Thoracic aorta (tissue), 2 donors: Measurements from ENCODE around the gene SLC22A4. TPM values are rescaled to one million over a fixed set of nuclear protein-coding genes. Genes with fewer than 3 reads are reported as not detected.

Source experiments
- ATAC-seq: fragments of 150-250 bp; one replicate; pipeline ENCODE4 v1.8.0; 2017; ENCODE audit warnings: low read depth; ENCODE audit not compliant: insufficient number of reproducible peaks, low FRiP score
- DNase-seq: peaks from one replicate; pipeline ENCODE4 v3.0.0-alpha.2; 2020; ENCODE audit warnings: low spot score
- H3K27ac ChIP-seq, 2 donors: fragments of 200-600 bp; sonication (generic); 1 replicate in 1 of 2; 2 replicates in 1 of 2; pipeline ENCODE4 v1.5.1; 2016; ENCODE audit warnings: mild to moderate bottlenecking in 2 of 2, moderate library complexity in 2 of 2
- H3K27me3 ChIP-seq: fragments of 200-600 bp; sonication (generic); replicated peaks from 2 replicates; pipeline ENCODE4 v1.6.0; 2016; ENCODE audit warnings: mild to moderate bottlenecking; ENCODE audit not compliant: insufficient read depth
- H3K36me3 ChIP-seq: fragments of 200-600 bp; sonication (generic); one replicate; pipeline ENCODE4 v1.5.1; 2016
- H3K4me1 ChIP-seq, 2 donors: fragments of 200-600 bp; sonication (generic); 1 replicate in 1 of 2; 2 replicates in 1 of 2; pipeline versions ENCODE4 v1.5.1 to v1.6.0; 2016; ENCODE audit warnings: low read depth in 2 of 2, mild to moderate bottlenecking in 1 of 2; ENCODE audit not compliant: control insufficient read depth in 1 of 2
- H3K4me3 ChIP-seq: fragments of 200-600 bp; sonication (generic); 2 replicates; pipeline ENCODE4 v1.5.1; 2016; ENCODE audit warnings: mild to moderate bottlenecking
- H3K9me3 ChIP-seq: fragments of 200-600 bp; sonication (generic); 2 replicates; pipeline ENCODE4 v1.5.1; 2016
- CTCF ChIP-seq: fragments of 200-600 bp; sonication (generic); IDR thresholded peaks from one replicate; pipeline ENCODE4 v1.5.1; 2019; ENCODE audit warnings: antibody characterized with exemption
- total RNA-seq, 2 donors: library from RNA; depleted of rRNA; stranded (reverse); fragments of >200 nt; gene quantifications; one replicate each; pipeline versions ENCODE4 v1.1.0 to v1.2.3, GENCODE V29; 2016

The SLC22A4 gene
- total RNA-seq, 2 donors from 2014 or later: 0.14 to 2.1 TPM

GRCh38 chr5:132391247-132391646 is 97.1 kb downstream of the SLC22A4 start:
- Histone ChIP-seq H3K4me1 (peaks cover 22 to 42% of the 10 kb centered on the region in 2 donors), H3K36me3 (peaks cover 20% of the 10 kb centered on the region), H3K4me3 (no peak overlapping the region), H3K27ac (peak overlapping the region in 1 of 2 donors; percentile 29), H3K9me3 (no peaks in the 10 kb centered on the region), H3K27me3 (no peaks in the 10 kb centered on the region)
- no peak for TF ChIP-seq CTCF
- DNase-seq: no peak
- ATAC-seq: no peak

GRCh38 chr5:132391870-132392269 is 97.7 kb downstream of the SLC22A4 start:
- H3K27ac ChIP-seq: peak overlapping the region in 1 of 2 donors; percentile 23
- ATAC-seq: no peak

GRCh38 chr5:132392411-132392810 is 98.2 kb downstream of the SLC22A4 start:
- ATAC-seq (no peak), DNase-seq (no peak)
- Histone ChIP-seq H3K4me3 (no peak overlapping the region), H3K27ac (no peak overlapping the region), H3K9me3 (no peaks in the 10 kb centered on the region), H3K36me3 (peaks cover 20% of the 10 kb centered on the region), H3K27me3 (no peaks in the 10 kb centered on the region), H3K4me1 (peaks cover 12 to 30% of the 10 kb centered on the region in 2 donors)
- TF ChIP-seq CTCF: no peak

More at GRCh38 chr5:132391870-132392269, 97.7 kb downstream of the SLC22A4 start:
- DNase-seq: no peak
- Histone ChIP-seq H3K9me3 (no peaks in the 10 kb centered on the region), H3K36me3 (peaks cover 20% of the 10 kb centered on the region), H3K27me3 (no peaks in the 10 kb centered on the region), H3K4me1 (peaks cover 18 to 36% of the 10 kb centered on the region in 2 donors), H3K4me3 (no peak overlapping the region)
- no peak for TF ChIP-seq CTCF

- Histone ChIP-seq H3K27me3 (no peaks in the 10 kb centered on the region), H3K36me3 (peaks cover 20% of the 10 kb centered on the region), H3K27ac (no peak overlapping the region), H3K4me1 (peaks cover 6 to 22% of the 10 kb centered on the region in 2 donors), H3K9me3 (no peaks in the 10 kb centered on the region), H3K4me3 (no peak overlapping the region)
- no peak for TF ChIP-seq CTCF
- ATAC-seq (no peak), DNase-seq (no peak)
These were observed 99.0 kb downstream of the SLC22A4 start for GRCh38 chr5:132392978-132393825.

Other genes with a start within 250 kb of the SLC22A4 start
- gene IL3, start 233.7 kb upstream of the SLC22A4 start, total RNA-seq: not detected
- gene CSF2, start 220.6 kb upstream of the SLC22A4 start, total RNA-seq: not detected
- gene P4HA2, start 66.5 kb upstream of the SLC22A4 start, total RNA-seq: 10 to 100 TPM; 31.3 to 47.7 TPM
- 10 to 100 TPM; 50.6 to 81.0 TPM for gene PDLIM4, start 36.7 kb upstream of the SLC22A4 start, total RNA-seq
- gene SLC22A5, start 75.3 kb downstream of the SLC22A4 start, total RNA-seq: 10 to 100 TPM; 24.9 to 30.8 TPM
- gene IRF1, start 196.4 kb downstream of the SLC22A4 start, total RNA-seq: 10 to 100 TPM; 31.3 to 57.7 TPM
- gene IL5, start 249.1 kb downstream of the SLC22A4 start, total RNA-seq: not detected